B cell (primary cell): ENCODE results near the gene CUL5. TPM values are rescaled to one million over a fixed set of nuclear protein-coding genes. Genes with fewer than 3 reads are reported as not detected.

ENCODE experiments used
- ATAC-seq: fragments of 200-7000 bp; cut with Tn5 transposase; one replicate; pipeline ENCODE4 v1.10.0; 2021; ENCODE audit warnings: low read depth, mild to moderate bottlenecking, moderate number of reproducible peaks, moderate library complexity
- CTCF ChIA-PET: fragments of 350-600 bp; sonication (Branson Sonifier 250); formaldehyde crosslinking; loops from one replicate; lab custom pipeline; 2021; ENCODE audit warnings: antibody characterized with exemption, inconsistent platforms; lab: Charles Lee
- POLR2A ChIA-PET: fragments of 350-600 bp; sonication (Branson Sonifier 250); formaldehyde crosslinking; loops from one replicate; lab custom pipeline; 2021; ENCODE audit warnings: antibody characterized with exemption; lab: Charles Lee
- DNase-seq: peaks from one replicate; pipeline ENCODE4 v3.0.0; 2013
- H2AFZ ChIP-seq: 2 replicates; pipeline ENCODE4 v1.6.1; 2012; ENCODE audit warnings: mild to moderate bottlenecking, low read depth, low read length; ENCODE audit not compliant: insufficient read depth, poor library complexity, severe bottlenecking
- H3K27ac ChIP-seq, 2 donors: 1 replicate in 1 of 2; 2 replicates in 1 of 2; pipeline ENCODE4 v1.5.1; 2012 to 2013; ENCODE audit warnings: low read length in 2 of 2, mild to moderate bottlenecking in 2 of 2, moderate library complexity in 1 of 2
- H3K27me3 ChIP-seq, 4 experiments: fragments of 200-600 bp in 1 of 4; sonication (generic) in 1 of 4; replicated peaks in 1 of 4; 1 replicate in 2 of 4; 2 replicates in 2 of 4; pipeline versions ENCODE4 v1.6.1 to v1.7.0; 2013 to 2016; ENCODE audit warnings: low read length in 3 of 4, mild to moderate bottlenecking in 2 of 4, mixed read lengths in 1 of 4, moderate library complexity in 1 of 4; ENCODE audit not compliant: insufficient read depth in 4 of 4, control insufficient read depth in 3 of 4; ENCODE audit errors: control extremely low read depth in 1 of 4
- H3K36me3 ChIP-seq, 2 experiments: replicated peaks in 1 of 2; 1 replicate in 1 of 2; 2 replicates in 1 of 2; pipeline versions ENCODE4 v1.6.1 to v1.7.1; 2013; ENCODE audit warnings: low read length in 1 of 2; ENCODE audit not compliant: insufficient read depth in 2 of 2, control insufficient read depth in 1 of 2; ENCODE audit errors: control extremely low read depth in 1 of 2, extremely low read depth in 1 of 2
- H3K4me1 ChIP-seq, 2 donors: fragments of 200-600 bp in 1 of 2; sonication (generic) in 1 of 2; 1 replicate in 1 of 2; 2 replicates in 1 of 2; pipeline versions ENCODE4 v1.5.1 to v1.6.1; 2013 to 2017; ENCODE audit warnings: low read length in 2 of 2; ENCODE audit not compliant: control insufficient read depth in 2 of 2, insufficient read depth in 2 of 2
- H3K4me2 ChIP-seq: replicated peaks from 2 replicates; pipeline ENCODE3; 2012; ENCODE audit warnings: mild to moderate bottlenecking, low read depth, low read length; ENCODE audit not compliant: poor library complexity, severe bottlenecking
- H3K4me3 ChIP-seq, 5 experiments: fragments of 200-600 bp in 1 of 5; sonication (generic) in 1 of 5; 1 replicate in 3 of 5; 2 replicates in 2 of 5; pipeline versions ENCODE4 v1.5.1 to v1.7.0; 2011 to 2016; ENCODE audit warnings: low read length in 4 of 5, mild to moderate bottlenecking in 4 of 5, low read depth in 2 of 5, control low read depth in 1 of 5, moderate library complexity in 1 of 5; ENCODE audit not compliant: insufficient read depth in 1 of 5; ENCODE audit errors: control extremely low read depth in 1 of 5, extremely low read depth in 1 of 5
- H3K79me2 ChIP-seq: fragments of 200-600 bp; sonication (generic); one replicate; pipeline ENCODE4 v1.6.0; 2016; ENCODE audit warnings: low read length; ENCODE audit not compliant: control insufficient read depth, insufficient read depth
- H3K9ac ChIP-seq: fragments of 200-600 bp; sonication (generic); 2 replicates; pipeline ENCODE4 v1.6.1; 2017; ENCODE audit warnings: mild to moderate bottlenecking, low read length, moderate library complexity
- H3K9me3 ChIP-seq, 3 donors: one replicate each; pipeline versions ENCODE4 v1.6.1 to v1.7.1; 2013; ENCODE audit warnings: low read length in 2 of 3; ENCODE audit not compliant: control insufficient read depth in 2 of 3, insufficient read depth in 1 of 3; ENCODE audit errors: control extremely low read depth in 1 of 3
- H4K20me1 ChIP-seq: 2 replicates; pipeline ENCODE4 v1.6.0; 2012; ENCODE audit warnings: mild to moderate bottlenecking, low read length; ENCODE audit not compliant: insufficient read depth, control insufficient read depth, poor library complexity, severe bottlenecking
- H3K27ac Mint-ChIP-seq: one replicate; pipeline ENCODE4 v1.8.0; 2021; ENCODE audit warnings: mixed read lengths
- H3K27me3 Mint-ChIP-seq: one replicate; pipeline ENCODE4 v1.8.0; 2021; ENCODE audit warnings: mixed read lengths
- H3K4me1 Mint-ChIP-seq: one replicate; pipeline ENCODE4 v1.8.0; 2021; ENCODE audit warnings: mixed read lengths
- H3K4me3 Mint-ChIP-seq: one replicate; pipeline ENCODE4 v1.8.0; 2021; ENCODE audit warnings: mixed read lengths
- H3K9me3 Mint-ChIP-seq: one replicate; pipeline ENCODE4 v1.8.0; 2022; ENCODE audit warnings: mixed read lengths; ENCODE audit not compliant: insufficient read depth
- CTCF ChIP-seq: fragments of 200-600 bp; IDR thresholded peaks from one replicate; pipeline ENCODE4 v1.8.0; 2022; ENCODE audit warnings: antibody characterized with exemption, mild to moderate bottlenecking
- EZH2 ChIP-seq: IDR thresholded peaks from 2 replicates; pipeline ENCODE4 v1.6.1; 2012; ENCODE audit warnings: borderline replicate concordance, low read depth, mild to moderate bottlenecking, moderate library complexity, low read length; ENCODE audit not compliant: insufficient read depth, poor library complexity, severe bottlenecking
- WGBS: methylation state at CpG from one replicate; pipeline ENCODE4 v1.1.5; 2013; ENCODE audit warnings: missing lambda C conversion rate; ENCODE audit not compliant: insufficient coverage; 5-methylcytosine and 5-hydroxymethylcytosine counted together
- intact Hi-C: fragments of 100-400 bp; cut with micrococcal nuclease; formaldehyde crosslinking; loops from one replicate; pipeline ENCODE4 v1.10.0; 2022
- polyA plus RNA-seq: library from polyadenylated mRNA; depleted of rRNA; stranded (reverse); fragments of >200 nt; gene quantifications from 2 replicates; pipeline ENCODE4 v1.2.3, GENCODE V29; 2012
- total RNA-seq, 2 donors: library from RNA; stranded (reverse); fragments of 120-200 nt in 1 of 2; gene quantifications; 1 replicate in 1 of 2; 2 replicates in 1 of 2; pipeline versions ENCODE4 v1.2.3 to v1.2.4, GENCODE V29; 2013 to 2022

Gene CUL5
- total and polyA plus RNA-seq, 2 donors (not counting 1 experiment from before 2014, with no cell fraction given) = 29.4 to 44.1 TPM

GRCh38 chr11:108121274-108122155 is 112.8 kb downstream of the CUL5 start, which contains the start of gene ACAT1:
Gene ACAT1, plus strand, starts transcription at chr11:108121567. Its CDS starts 40 bp downstream, at chr11:108121607.
- TF ChIP-seq EZH2 (no peak), CTCF (peak; percentile 36)
- ChIA-PET POLR2A (interaction anchor here (0.6 to 0.7 kb wide), 2 partner anchors 22 to 91 kb away, joined by 7 to 10 read pairs; no protein-coding TSS in a partner anchor), CTCF (interaction anchor here (0.7 to 1.1 kb wide), 2 partner anchors 102 to 112 kb away, joined by 3 read pairs; partner anchors contain the start of genes ATM, CUL5 and NPAT)
- H3K4me2 ChIP-seq = peak within 1 kb of the TSS; percentile 78
- peaks cover 17 to 26% of the 10 kb centered on the region in 2 donors for H3K4me1 ChIP-seq
- WGBS = under 1% methylated on average over 66 of the region's 73 CpGs
- peaks cover 34% of the 10 kb centered on the region for H3K4me1 Mint-ChIP-seq
- H3K27me3 ChIP-seq = no peaks in the 10 kb centered on the region
- peak within 1 kb of the TSS; percentile 78 for H3K27ac Mint-ChIP-seq
- peak within 1 kb of the TSS; percentile 46 to 53 for H3K27ac ChIP-seq
- H2AFZ ChIP-seq = peak within 1 kb of the TSS; percentile 97
- no peaks in the 10 kb centered on the region for H3K36me3 ChIP-seq
- H3K27me3 Mint-ChIP-seq = no peaks in the 10 kb centered on the region
- peaks cover 52% of the 10 kb centered on the region for H3K79me2 ChIP-seq
- no peaks in the 10 kb centered on the region for H3K9me3 ChIP-seq
- peak; percentile 100 for ATAC-seq
- peak; percentile 92 for DNase-seq
- peak within 1 kb of the TSS; percentile 82 for H3K9ac ChIP-seq
- peak within 1 kb of the TSS; percentile 92 for H3K4me3 Mint-ChIP-seq
- H3K9me3 Mint-ChIP-seq = no peaks in the 10 kb centered on the region
- intact Hi-C loops = loop anchor here (1.0 to 10.0 kb wide), 9 partner anchors 41 to 664 kb away; partner anchors contain the start of genes C11orf65, CUL5, CWF19L2 and NPAT
- H4K20me1 ChIP-seq = no peaks in the 10 kb centered on the region
- H3K4me3 ChIP-seq = peak within 1 kb of the TSS; percentile 60 to 93 (median 86)
